Hematopoietic multipotent progenitor cell treated with erythropoietin and hydrocortisone succinate and interleukin-3 and kit ligand, for 17 days (in vitro differentiated cells): ENCODE data around the gene SUCNR1.
"Not testable (repeated sequence)": the region's sequence is repeated elsewhere in the genome, so short reads cannot be mapped to it uniquely, and the experiment has no call there.

Experiments used
- DNase-seq: peaks from one replicate; pipeline ENCODE4 v3.0.0-alpha.2; 2015; ENCODE audit warnings: low spot score

SUCNR1 gene

GRCh38 chr3:151871639-151872468 lies 1.6 kb upstream of the SUCNR1 start:
- DNase-seq: no peak

- DNase-seq: not testable (repeated sequence)
Observed at GRCh38 chr3:151874079-151874478, 636 bp downstream of the SUCNR1 start.

GRCh38 chr3:151875759-151876158 lies 2.3 kb downstream of the SUCNR1 start:
- DNase-seq: no peak

GRCh38 chr3:151877269-151877668 lies 3.8 kb downstream of the SUCNR1 start:
- DNase-seq: no peak

- no peak for DNase-seq
Observed at GRCh38 chr3:151878465-151878864, 5.0 kb downstream of the SUCNR1 start.

GRCh38 chr3:151879037-151879436 lies 5.6 kb downstream of the SUCNR1 start:
- no peak for DNase-seq

GRCh38 chr3:151879679-151880415 lies 6.4 kb downstream of the SUCNR1 start:
- no peak for DNase-seq

- DNase-seq: no peak
Observed at GRCh38 chr3:151880416-151880690, 6.9 kb downstream of the SUCNR1 start.

GRCh38 chr3:151881137-151881536 lies 7.7 kb downstream of the SUCNR1 start:
- no peak for DNase-seq

GRCh38 chr3:151885397-151885796 lies 12.0 kb downstream of the SUCNR1 start:
- not testable (repeated sequence) for DNase-seq

- not testable (repeated sequence) for DNase-seq
Observed at GRCh38 chr3:151887450-151888211, 14.2 kb downstream of the SUCNR1 start.

GRCh38 chr3:151890721-151891141 lies 17.3 kb downstream of the SUCNR1 start:
- no peak for DNase-seq

GRCh38 chr3:151891721-151892120 lies 18.3 kb downstream of the SUCNR1 start:
- DNase-seq: no peak

- DNase-seq: no peak
Observed at GRCh38 chr3:151894219-151894618, 20.8 kb downstream of the SUCNR1 start.

GRCh38 chr3:151895478-151896241 lies 22.2 kb downstream of the SUCNR1 start:
- no peak for DNase-seq

- DNase-seq: no peak
Observed at GRCh38 chr3:151896246-151897012, 23.0 kb downstream of the SUCNR1 start.

- DNase-seq: not testable (repeated sequence)
Observed at GRCh38 chr3:151898121-151898520, 24.7 kb downstream of the SUCNR1 start.

- not testable (repeated sequence) for DNase-seq
Observed at GRCh38 chr3:151898564-151899261, 25.3 kb downstream of the SUCNR1 start.

GRCh38 chr3:151899996-151900395 lies 26.6 kb downstream of the SUCNR1 start:
- DNase-seq: no peak

GRCh38 chr3:151900460-151900859 lies 27.0 kb downstream of the SUCNR1 start:
- no peak for DNase-seq
